ENCODE results near the gene PRUNE2.

PRUNE2 gene

DNA sequence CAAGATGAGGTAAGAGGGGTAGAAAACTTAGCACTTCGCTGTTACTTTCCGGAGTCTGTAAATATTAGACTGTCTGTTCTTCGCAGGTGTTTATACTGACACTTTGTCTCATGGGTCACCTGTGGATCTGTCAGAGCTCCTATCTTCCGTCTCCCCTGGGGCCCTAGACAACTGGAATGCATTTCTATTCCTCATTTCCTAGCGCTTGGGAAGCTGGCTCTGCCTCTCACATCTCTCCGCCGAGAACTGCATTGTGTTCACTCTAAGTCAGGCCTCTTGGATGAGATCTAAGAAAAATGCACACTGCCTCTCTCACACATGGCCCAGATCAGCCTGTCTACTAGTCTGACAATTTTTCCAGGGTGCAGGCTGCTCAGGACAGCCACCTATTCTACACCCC is 102.2 kb downstream of the PRUNE2 start:
- no peak overlapping the region for H3K27ac ChIP-seq (replicated peaks)
- DNase-seq (ENCODE audit: low read depth in 1 of 2, low spot score in 1 of 2): no peak
- peaks cover 6% of the 10 kb centered on the region for H3K27me3 ChIP-seq (ENCODE audit: insufficient read depth, poor library complexity, severe bottlenecking)
- H3K4me3 ChIP-seq (replicated peaks; ENCODE audit: insufficient read depth, low read length): no peak overlapping the region
- TF ChIP-seq POLR2AphosphoS5 (IDR thresholded peaks at IDR 0.05; ENCODE audit: low read depth) (no peak), GABPA (IDR thresholded peaks at IDR 0.05; ENCODE audit: low read depth) (no peak), SPI1 (IDR thresholded peaks at IDR 0.05; ENCODE audit: borderline replicate concordance, low read depth) (no peak)
- TF ChIP-seq, protein P1, sequence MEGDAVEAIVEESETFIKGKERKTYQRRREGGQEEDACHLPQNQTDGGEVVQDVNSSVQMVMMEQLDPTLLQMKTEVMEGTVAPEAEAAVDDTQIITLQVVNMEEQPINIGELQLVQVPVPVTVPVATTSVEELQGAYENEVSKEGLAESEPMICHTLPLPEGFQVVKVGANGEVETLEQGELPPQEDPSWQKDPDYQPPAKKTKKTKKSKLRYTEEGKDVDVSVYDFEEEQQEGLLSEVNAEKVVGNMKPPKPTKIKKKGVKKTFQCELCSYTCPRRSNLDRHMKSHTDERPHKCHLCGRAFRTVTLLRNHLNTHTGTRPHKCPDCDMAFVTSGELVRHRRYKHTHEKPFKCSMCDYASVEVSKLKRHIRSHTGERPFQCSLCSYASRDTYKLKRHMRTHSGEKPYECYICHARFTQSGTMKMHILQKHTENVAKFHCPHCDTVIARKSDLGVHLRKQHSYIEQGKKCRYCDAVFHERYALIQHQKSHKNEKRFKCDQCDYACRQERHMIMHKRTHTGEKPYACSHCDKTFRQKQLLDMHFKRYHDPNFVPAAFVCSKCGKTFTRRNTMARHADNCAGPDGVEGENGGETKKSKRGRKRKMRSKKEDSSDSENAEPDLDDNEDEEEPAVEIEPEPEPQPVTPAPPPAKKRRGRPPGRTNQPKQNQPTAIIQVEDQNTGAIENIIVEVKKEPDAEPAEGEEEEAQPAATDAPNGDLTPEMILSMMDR (IDR thresholded peaks at IDR 0.05; ENCODE audit: insufficient read depth, low read length): no peak
- TF ChIP-seq, protein P2, sequence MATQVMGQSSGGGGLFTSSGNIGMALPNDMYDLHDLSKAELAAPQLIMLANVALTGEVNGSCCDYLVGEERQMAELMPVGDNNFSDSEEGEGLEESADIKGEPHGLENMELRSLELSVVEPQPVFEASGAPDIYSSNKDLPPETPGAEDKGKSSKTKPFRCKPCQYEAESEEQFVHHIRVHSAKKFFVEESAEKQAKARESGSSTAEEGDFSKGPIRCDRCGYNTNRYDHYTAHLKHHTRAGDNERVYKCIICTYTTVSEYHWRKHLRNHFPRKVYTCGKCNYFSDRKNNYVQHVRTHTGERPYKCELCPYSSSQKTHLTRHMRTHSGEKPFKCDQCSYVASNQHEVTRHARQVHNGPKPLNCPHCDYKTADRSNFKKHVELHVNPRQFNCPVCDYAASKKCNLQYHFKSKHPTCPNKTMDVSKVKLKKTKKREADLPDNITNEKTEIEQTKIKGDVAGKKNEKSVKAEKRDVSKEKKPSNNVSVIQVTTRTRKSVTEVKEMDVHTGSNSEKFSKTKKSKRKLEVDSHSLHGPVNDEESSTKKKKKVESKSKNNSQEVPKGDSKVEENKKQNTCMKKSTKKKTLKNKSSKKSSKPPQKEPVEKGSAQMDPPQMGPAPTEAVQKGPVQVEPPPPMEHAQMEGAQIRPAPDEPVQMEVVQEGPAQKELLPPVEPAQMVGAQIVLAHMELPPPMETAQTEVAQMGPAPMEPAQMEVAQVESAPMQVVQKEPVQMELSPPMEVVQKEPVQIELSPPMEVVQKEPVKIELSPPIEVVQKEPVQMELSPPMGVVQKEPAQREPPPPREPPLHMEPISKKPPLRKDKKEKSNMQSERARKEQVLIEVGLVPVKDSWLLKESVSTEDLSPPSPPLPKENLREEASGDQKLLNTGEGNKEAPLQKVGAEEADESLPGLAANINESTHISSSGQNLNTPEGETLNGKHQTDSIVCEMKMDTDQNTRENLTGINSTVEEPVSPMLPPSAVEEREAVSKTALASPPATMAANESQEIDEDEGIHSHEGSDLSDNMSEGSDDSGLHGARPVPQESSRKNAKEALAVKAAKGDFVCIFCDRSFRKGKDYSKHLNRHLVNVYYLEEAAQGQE (IDR thresholded peaks at IDR 0.05; ENCODE audit: insufficient replicate concordance, low read depth): no peak

DNA sequence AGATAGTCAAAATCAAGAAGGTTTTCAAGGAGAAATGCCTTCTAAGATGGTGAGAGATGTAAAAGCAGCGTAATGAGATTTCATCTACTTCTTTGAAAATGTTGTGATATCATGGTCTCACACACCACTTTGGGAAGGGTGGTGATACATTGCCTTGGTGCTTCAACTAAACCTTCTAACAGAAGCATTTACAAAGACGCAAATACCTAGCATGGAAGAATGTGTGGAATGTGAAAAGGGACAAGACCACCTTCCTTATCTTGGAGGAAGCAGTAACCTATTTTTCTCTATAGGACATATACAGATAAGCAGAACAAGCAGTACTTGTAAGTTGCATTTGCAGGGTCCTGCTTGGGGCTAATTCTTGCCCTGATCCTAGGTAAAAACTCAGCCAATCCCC is 102.8 kb downstream of the PRUNE2 start:
- H3K27ac ChIP-seq (replicated peaks): no peak overlapping the region
- TF ChIP-seq, protein P2 (IDR thresholded peaks at IDR 0.05; ENCODE audit: insufficient replicate concordance, low read depth): no peak
- TF ChIP-seq GABPA (IDR thresholded peaks at IDR 0.05; ENCODE audit: low read depth): no peak
- TF ChIP-seq POLR2AphosphoS5 (IDR thresholded peaks at IDR 0.05; ENCODE audit: low read depth): no peak
- no peak for TF ChIP-seq SPI1 (IDR thresholded peaks at IDR 0.05; ENCODE audit: borderline replicate concordance, low read depth)
- TF ChIP-seq, protein P1 (IDR thresholded peaks at IDR 0.05; ENCODE audit: insufficient read depth, low read length): no peak
- no peak for DNase-seq (ENCODE audit: low read depth in 1 of 2, low spot score in 1 of 2)
- H3K4me3 ChIP-seq (replicated peaks; ENCODE audit: insufficient read depth, low read length): no peak overlapping the region
- peaks cover 6% of the 10 kb centered on the region for H3K27me3 ChIP-seq (ENCODE audit: insufficient read depth, poor library complexity, severe bottlenecking)

DNA sequence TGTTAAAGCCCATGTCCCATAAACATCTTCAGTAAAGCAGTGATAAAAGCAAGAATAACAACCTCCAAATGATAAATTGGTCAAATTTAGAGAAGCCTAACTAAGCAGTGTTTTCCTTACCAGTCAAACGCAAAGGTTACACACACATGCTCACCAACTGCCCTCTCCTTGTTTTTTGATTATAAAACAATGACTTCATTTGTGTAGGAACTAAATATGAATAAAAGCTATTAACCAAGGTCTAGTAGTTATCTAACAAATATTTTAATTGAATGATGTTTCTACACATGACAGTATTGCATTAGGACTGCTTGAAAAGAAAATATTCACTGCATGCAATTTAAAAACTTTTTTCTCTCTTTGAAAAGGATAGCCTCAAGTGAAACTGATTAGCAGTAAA is 105.0 kb downstream of the PRUNE2 start:
- TF ChIP-seq GABPA (IDR thresholded peaks at IDR 0.05; ENCODE audit: low read depth) (no peak), SPI1 (IDR thresholded peaks at IDR 0.05; ENCODE audit: borderline replicate concordance, low read depth) (no peak), POLR2AphosphoS5 (IDR thresholded peaks at IDR 0.05; ENCODE audit: low read depth) (no peak)
- TF ChIP-seq, protein P2 (IDR thresholded peaks at IDR 0.05; ENCODE audit: insufficient replicate concordance, low read depth): no peak
- TF ChIP-seq, protein P1 (IDR thresholded peaks at IDR 0.05; ENCODE audit: insufficient read depth, low read length): no peak
- Histone ChIP-seq H3K27me3 (ENCODE audit: insufficient read depth, poor library complexity, severe bottlenecking) (peaks cover 10% of the 10 kb centered on the region), H3K27ac (replicated peaks) (no peak overlapping the region), H3K4me3 (replicated peaks; ENCODE audit: insufficient read depth, low read length) (no peak overlapping the region)
- DNase-seq (ENCODE audit: low read depth in 1 of 2, low spot score in 1 of 2): no peak

Measured in HL-60 (cell line).